Kidney (tissue), 14 donors: Measurements from ENCODE around the gene RSPH1. TPM values are rescaled to one million over a fixed set of nuclear protein-coding genes. Genes with fewer than 3 reads are reported as not detected.

Experiments
- DNase-seq, 5 donors: peaks; one replicate each; pipeline ENCODE4 v3.0.0-alpha.2; 2013 to 2020
- FAIRE-seq: peaks from 2 replicates; lab custom pipeline; 2012; peaks lifted over from hg19 to GRCh38; lab: Jason Lieb, UNC
- H3K27ac ChIP-seq, 2 donors: one replicate each; pipeline ENCODE4 v1.7.0; 2013; ENCODE audit warnings: low read depth in 2 of 2, low read length in 2 of 2, inconsistent platforms in 1 of 2
- H3K27me3 ChIP-seq: one replicate; pipeline ENCODE4 v1.7.1; 2013; ENCODE audit warnings: low read length, inconsistent platforms; ENCODE audit not compliant: control insufficient read depth, insufficient read depth
- H3K36me3 ChIP-seq, 3 donors: one replicate each; pipeline versions ENCODE4 v1.7.0 to v1.7.1; 2013; ENCODE audit warnings: low read length in 3 of 3, control low read depth in 1 of 3, inconsistent platforms in 1 of 3; ENCODE audit not compliant: insufficient read depth in 3 of 3, control insufficient read depth in 2 of 3
- H3K4me1 ChIP-seq, 3 donors: one replicate each; pipeline versions ENCODE4 v1.7.0 to v1.7.1; 2013; ENCODE audit warnings: low read length in 3 of 3, inconsistent platforms in 1 of 3, low read depth in 1 of 3; ENCODE audit not compliant: control insufficient read depth in 2 of 3, insufficient read depth in 2 of 3
- H3K4me3 ChIP-seq, 3 donors: one replicate each; pipeline versions ENCODE4 v1.7.0 to v1.8.1; 2013; ENCODE audit warnings: low read length in 3 of 3, control low read depth in 1 of 3, inconsistent platforms in 1 of 3
- H3K9ac ChIP-seq, 3 donors: one replicate each; pipeline versions ENCODE4 v1.7.0 to v1.7.1; 2013; ENCODE audit warnings: low read length in 3 of 3, control low read depth in 1 of 3, inconsistent platforms in 1 of 3
- H3K9me3 ChIP-seq, 3 donors: one replicate each; pipeline versions ENCODE4 v1.7.0 to v1.7.1; 2013; ENCODE audit warnings: low read length in 3 of 3, control low read depth in 1 of 3, inconsistent platforms in 1 of 3; ENCODE audit not compliant: control insufficient read depth in 2 of 3, insufficient read depth in 1 of 3
- CTCF ChIP-seq: IDR thresholded peaks from 3 replicates; pipeline ENCODE4 v1.5.1; 2012; ENCODE audit warnings: mild to moderate bottlenecking, moderate library complexity, borderline replicate concordance; ENCODE audit not compliant: insufficient read depth; ENCODE audit errors: extremely low read depth
- intact Hi-C: fragments of 100-400 bp; cut with DNase I; formaldehyde crosslinking; loops from one replicate; pipeline ENCODE4 v1.11.1; 2022
- polyA plus RNA-seq: library from polyadenylated mRNA; stranded (reverse); fragments of 350-450 nt; fragmentation: Illumina TruSeq; extraction: RNeasy Lipid Tissue Mini Kit (QIAGEN cat#74804); gene quantifications from one replicate; pipeline ENCODE4 v1.2.3, GENCODE V29; 2014; ENCODE audit warnings: low read depth, low replicate concordance; ENCODE audit not compliant: insufficient read depth
- total RNA-seq: library from RNA; stranded (reverse); fragmentation: NEBNext Ultra II Directional; extraction: Animal tissue kit (Norgen Biotek cat#: 25700); gene quantifications from one replicate; pipeline ENCODE4 v1.2.1, GENCODE V29; 2021
- donor health status: control.
- donor health status: control.
- donor health status: control.
- donor health status: control.
- donor health status: control.
- donor health status: DM: yes; HTN: yes; CAD: no.
- donor health status: Normal renal cell carcinoma (clear cell type).

The RSPH1 gene
- total and polyA plus RNA-seq, 2 donors from 2014 or later, result 12.0 to 13.0 TPM

- no peak for TF ChIP-seq CTCF
- H3K27me3 ChIP-seq, result no peaks in the 10 kb centered on the region
- no peaks in the 10 kb centered on the region for H3K4me1 ChIP-seq
- no peak overlapping the region for H3K9ac ChIP-seq
- H3K27ac ChIP-seq, result no peak overlapping the region
- no peak overlapping the region for H3K4me3 ChIP-seq
- no peaks in the 10 kb centered on the region for H3K36me3 ChIP-seq
- FAIRE-seq, result no peak
- peaks cover 0 to 2% (median 0%) of the 10 kb centered on the region in 3 donors for H3K9me3 ChIP-seq
- peak in 1 of 5 donors; percentile 48 for DNase-seq
- intact Hi-C loops, result loop anchor here (10.0 kb wide), 1 partner anchor 105 kb away; no protein-coding TSS in a partner anchor
These were observed 56.5 kb downstream of the RSPH1 start for GRCh38 chr21:42439284-42440186.

GRCh38 chr21:42438316-42439205 is 57.5 kb downstream of the RSPH1 start:
- H3K9ac ChIP-seq, result no peak overlapping the region
- H3K4me3 ChIP-seq, result no peak overlapping the region
- no peaks in the 10 kb centered on the region for H3K4me1 ChIP-seq
- H3K9me3 ChIP-seq, result peaks cover 0 to 2% (median 0%) of the 10 kb centered on the region in 3 donors
- H3K27me3 ChIP-seq, result no peaks in the 10 kb centered on the region
- DNase-seq (peak in 1 of 5 donors; percentile 55), FAIRE-seq (no peak)
- no peaks in the 10 kb centered on the region for H3K36me3 ChIP-seq
- no peak overlapping the region for H3K27ac ChIP-seq
- TF ChIP-seq CTCF, result no peak
- intact Hi-C loops, result no loop called here

- no peaks in the 10 kb centered on the region for H3K27me3 ChIP-seq
- TF ChIP-seq CTCF, result no peak
- no peaks in the 10 kb centered on the region for H3K4me1 ChIP-seq
- FAIRE-seq (no peak), DNase-seq (peak in 4 of 5 donors; percentile 66 to 84 (median 78))
- H3K36me3 ChIP-seq, result no peaks in the 10 kb centered on the region
- H3K9ac ChIP-seq, result no peak overlapping the region
- no peak overlapping the region for H3K4me3 ChIP-seq
- H3K9me3 ChIP-seq, result peaks cover under 1 to 4% (median 2%) of the 10 kb centered on the region in 3 donors
- intact Hi-C loops, result no loop called here
- no peak overlapping the region for H3K27ac ChIP-seq
These were observed 58.2 kb downstream of the RSPH1 start for GRCh38 chr21:42437786-42438185.
